ENCODE data around the gene HCFC2.

The HCFC2 gene

DNA sequence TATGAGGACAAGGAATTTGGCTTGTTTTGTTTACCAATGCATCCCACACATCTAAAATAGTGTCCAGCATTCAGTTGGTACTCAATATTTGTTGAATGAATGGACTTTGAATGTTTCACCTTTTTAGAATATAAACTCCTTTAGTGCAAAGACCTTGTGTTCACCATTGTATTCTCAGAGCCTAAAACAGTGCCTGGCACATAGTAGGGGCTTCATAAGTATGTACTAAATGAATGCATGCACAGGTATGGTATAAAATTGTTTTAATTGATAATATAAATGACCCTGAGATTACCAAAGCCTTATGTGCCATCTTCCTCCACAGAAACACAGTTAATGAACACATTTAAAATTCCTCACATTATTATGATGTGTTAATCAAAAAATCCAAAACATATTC is 78.7 kb downstream of the HCFC2 start:
- Histone ChIP-seq H3K4me1 (ENCODE audit: insufficient read depth, low read length) (no peaks in the 10 kb centered on the region), H3K9me3 (ENCODE audit: control insufficient read depth, insufficient read depth, low read length) (no peaks in the 10 kb centered on the region), H3K36me3 (ENCODE audit: insufficient read depth, low read length) (no peaks in the 10 kb centered on the region), H3K9ac (ENCODE audit: low read depth, low read length) (no peak overlapping the region)

DNA sequence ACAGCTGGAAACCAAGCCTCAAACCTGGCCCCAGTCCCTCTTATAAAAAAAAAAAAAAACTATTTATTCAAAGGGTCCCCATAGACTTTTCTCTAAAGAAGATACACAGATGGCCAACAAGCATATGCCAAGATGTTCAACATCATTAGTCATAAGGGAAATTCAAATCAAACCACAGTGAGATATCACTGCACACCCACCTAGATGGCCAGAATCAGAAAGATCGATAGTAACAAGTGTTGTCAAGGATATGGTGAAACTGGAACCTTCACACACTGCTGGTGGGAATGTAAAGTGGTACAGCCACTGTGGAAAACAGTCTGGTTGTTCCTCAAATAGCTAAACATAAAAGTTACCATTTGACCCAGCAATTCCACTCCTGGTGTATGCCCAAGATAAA is 79.6 kb downstream of the HCFC2 start:
- H3K9me3 ChIP-seq (ENCODE audit: control insufficient read depth, insufficient read depth, low read length) = no peaks in the 10 kb centered on the region
- no peaks in the 10 kb centered on the region for H3K4me1 ChIP-seq (ENCODE audit: insufficient read depth, low read length)
- H3K9ac ChIP-seq (ENCODE audit: low read depth, low read length) = no peak overlapping the region
- H3K36me3 ChIP-seq (ENCODE audit: insufficient read depth, low read length) = no peaks in the 10 kb centered on the region

DNA sequence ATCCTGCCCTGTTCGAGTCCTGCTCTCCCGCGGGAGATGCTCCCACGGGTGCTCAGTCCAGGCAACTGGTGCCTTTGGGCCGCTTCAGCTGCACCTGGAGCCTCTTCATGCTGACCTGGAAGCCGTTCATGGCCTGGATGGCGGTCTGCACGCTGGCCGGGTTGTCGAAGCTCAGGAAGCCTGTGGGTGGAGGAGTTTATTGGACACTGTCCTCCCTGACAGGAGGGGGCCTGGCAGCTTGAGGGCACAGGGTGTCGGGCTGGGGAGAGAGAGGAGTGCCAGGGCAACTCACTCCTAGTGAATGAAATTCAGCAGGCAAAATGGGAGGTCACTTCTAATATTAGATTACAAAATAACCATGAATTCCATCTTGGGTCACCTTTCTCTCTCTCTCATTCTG is 83.0 kb downstream of the HCFC2 start:
- H3K9ac ChIP-seq (ENCODE audit: low read depth, low read length) = no peak overlapping the region
- H3K9me3 ChIP-seq (ENCODE audit: control insufficient read depth, insufficient read depth, low read length) = no peaks in the 10 kb centered on the region
- no peaks in the 10 kb centered on the region for H3K4me1 ChIP-seq (ENCODE audit: insufficient read depth, low read length)
- no peaks in the 10 kb centered on the region for H3K36me3 ChIP-seq (ENCODE audit: insufficient read depth, low read length)

DNA sequence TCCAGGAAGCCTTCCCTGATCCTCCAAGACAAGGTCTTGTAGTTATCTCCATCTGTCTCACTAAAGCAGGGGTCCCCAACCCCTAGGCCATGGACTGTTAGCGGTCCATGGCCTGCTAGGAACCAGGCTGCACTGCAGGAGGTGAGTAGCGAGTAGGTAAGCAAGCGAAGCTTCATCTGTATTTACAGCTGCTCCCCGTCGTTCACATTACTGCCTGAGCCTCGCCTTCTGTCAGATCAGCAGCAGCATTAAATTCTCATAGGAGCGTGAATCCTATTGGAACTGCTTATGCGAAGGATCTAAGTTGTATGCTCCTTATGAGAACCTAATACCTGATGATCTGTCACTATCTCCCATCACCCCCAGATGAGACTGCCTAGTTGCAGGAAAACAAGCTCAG is 86.1 kb downstream of the HCFC2 start:
- Histone ChIP-seq H3K9me3 (ENCODE audit: control insufficient read depth, insufficient read depth, low read length) (no peaks in the 10 kb centered on the region), H3K36me3 (ENCODE audit: insufficient read depth, low read length) (no peaks in the 10 kb centered on the region), H3K4me1 (ENCODE audit: insufficient read depth, low read length) (no peaks in the 10 kb centered on the region), H3K9ac (ENCODE audit: low read depth, low read length) (no peak overlapping the region)

DNA sequence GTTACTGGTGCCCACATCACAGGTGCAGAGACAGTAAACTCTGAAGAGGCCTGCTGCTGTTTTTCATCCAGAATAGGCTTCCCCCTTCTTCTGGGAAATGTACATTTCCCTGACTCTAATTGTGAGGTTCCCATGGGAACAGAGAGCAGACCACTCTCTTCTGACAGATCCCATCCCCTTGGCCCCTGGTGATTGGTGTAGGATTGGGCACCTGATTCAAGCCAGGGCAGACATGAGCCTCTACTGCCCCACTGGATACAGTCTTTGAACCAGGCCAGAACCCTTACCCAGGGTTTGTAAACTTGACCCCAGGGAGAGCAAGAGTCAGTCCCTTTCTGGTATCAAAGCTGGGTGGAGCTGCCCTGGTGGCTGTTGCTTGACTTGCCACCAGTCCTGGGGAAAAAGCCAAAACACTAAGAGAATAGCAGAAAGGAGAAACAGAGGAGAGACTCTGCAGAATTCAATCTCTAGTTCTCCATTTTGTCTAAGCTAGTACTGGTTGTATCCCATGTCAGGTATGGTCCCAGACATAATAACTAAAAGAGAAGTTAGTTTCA is 88.4 kb downstream of the HCFC2 start:
- H3K9ac ChIP-seq (ENCODE audit: low read depth, low read length) = no peak overlapping the region
- no peaks in the 10 kb centered on the region for H3K9me3 ChIP-seq (ENCODE audit: control insufficient read depth, insufficient read depth, low read length)
- H3K4me1 ChIP-seq (ENCODE audit: insufficient read depth, low read length) = no peaks in the 10 kb centered on the region
- no peaks in the 10 kb centered on the region for H3K36me3 ChIP-seq (ENCODE audit: insufficient read depth, low read length)

DNA sequence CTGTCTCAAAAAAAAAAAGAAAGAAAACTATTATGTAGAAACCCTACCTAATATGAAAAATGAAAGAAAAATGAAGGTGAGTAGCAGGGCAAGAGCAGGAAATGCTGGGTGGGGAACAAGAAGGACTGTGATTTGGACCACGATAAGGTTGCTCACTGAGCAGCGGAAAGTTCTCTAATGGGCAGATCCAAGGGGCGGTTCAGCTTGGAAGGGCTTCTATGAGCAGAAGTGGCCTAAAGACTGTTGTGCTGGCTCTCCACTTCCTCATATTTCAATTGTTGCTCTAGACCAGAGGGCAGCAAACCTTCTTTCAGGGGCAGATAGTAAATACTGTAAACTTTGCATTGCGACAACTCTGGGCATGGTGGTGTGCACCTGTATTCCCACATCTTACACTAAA is 90.0 kb downstream of the HCFC2 start:
- H3K9ac ChIP-seq (ENCODE audit: low read depth, low read length) = no peak overlapping the region
- no peaks in the 10 kb centered on the region for H3K4me1 ChIP-seq (ENCODE audit: insufficient read depth, low read length)
- H3K36me3 ChIP-seq (ENCODE audit: insufficient read depth, low read length) = no peaks in the 10 kb centered on the region
- H3K9me3 ChIP-seq (ENCODE audit: control insufficient read depth, insufficient read depth, low read length) = no peaks in the 10 kb centered on the region

DNA sequence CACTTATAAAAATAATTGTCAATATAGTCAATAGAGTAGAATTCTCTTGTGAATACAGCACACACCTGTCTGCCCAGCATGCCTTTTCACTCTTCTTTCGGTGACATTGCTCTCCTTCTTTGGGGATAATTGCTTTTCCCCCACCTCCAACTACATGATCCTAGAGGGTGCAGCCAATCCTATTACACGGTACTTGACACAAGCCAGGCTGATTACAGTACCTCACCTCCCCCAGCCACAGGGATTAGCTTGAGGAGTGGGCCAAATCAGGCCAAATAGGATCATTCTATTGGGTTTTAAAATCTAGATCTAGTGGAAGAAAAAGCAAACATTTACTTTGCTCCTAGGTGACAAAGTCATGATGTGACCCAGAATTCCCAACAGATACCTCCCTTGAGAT is 90.5 kb downstream of the HCFC2 start:
- no peaks in the 10 kb centered on the region for H3K4me1 ChIP-seq (ENCODE audit: insufficient read depth, low read length)
- no peak overlapping the region for H3K9ac ChIP-seq (ENCODE audit: low read depth, low read length)
- no peaks in the 10 kb centered on the region for H3K9me3 ChIP-seq (ENCODE audit: control insufficient read depth, insufficient read depth, low read length)
- H3K36me3 ChIP-seq (ENCODE audit: insufficient read depth, low read length) = no peaks in the 10 kb centered on the region

All from ES-I3 (cell line).